NCI-H187 (cell line): Measurements from ENCODE around the gene SESN3.
"Not testable (repeated sequence)": the region's sequence is repeated elsewhere in the genome, so short reads cannot be mapped to it uniquely, and the experiment has no call there.

Source experiments
- DNase-seq, 2 experiments: peaks; one replicate each; lab custom pipeline; 2025; lab: John Stamatoyannopoulos, UW

Gene SESN3

DNA sequence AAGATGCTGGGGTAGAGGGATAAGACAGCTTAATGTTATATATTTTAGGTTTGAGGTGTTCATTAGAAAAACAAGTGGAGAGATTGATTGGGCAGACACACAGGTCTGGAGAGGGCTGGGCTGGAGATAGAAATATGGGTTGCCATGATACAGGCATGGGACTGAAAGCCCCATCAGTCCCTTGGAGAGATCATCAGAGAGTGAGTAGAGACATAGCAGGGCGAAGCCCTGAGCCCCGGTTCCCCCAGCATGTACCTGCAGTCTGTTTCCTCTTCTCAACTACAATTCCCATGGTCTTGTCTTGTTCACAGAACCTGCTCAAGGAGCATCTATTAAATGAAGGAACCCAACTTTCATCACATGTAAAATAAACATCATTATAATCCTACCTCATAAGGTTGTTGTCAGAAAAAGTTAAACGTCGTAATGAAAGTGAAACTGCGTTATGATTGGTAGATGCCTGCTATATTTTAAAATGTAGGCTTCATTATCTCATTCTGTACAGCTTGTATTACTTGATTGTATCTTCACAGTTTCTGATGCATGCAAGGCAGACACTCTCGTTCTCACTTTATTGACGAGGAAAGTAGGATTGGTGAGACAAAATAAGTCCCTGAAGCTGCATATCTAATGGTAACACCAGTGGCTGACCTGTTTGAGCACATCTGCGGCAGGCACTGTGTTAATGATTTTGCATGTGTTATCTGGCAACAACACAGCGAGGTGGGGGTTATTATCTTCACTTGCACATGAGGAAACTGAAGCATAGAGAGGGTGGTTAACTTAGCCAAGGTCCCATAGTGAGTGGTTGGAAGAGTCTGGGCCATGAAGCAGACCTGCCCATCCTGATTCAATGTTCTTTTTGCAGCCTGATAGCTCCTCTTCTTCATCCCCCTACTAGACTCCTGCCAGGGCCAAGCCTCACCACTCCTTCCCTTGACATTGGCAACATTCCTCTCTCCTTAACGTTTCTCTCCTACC lies 77.8 kb downstream of the SESN3 start:
- no peak for DNase-seq

DNA sequence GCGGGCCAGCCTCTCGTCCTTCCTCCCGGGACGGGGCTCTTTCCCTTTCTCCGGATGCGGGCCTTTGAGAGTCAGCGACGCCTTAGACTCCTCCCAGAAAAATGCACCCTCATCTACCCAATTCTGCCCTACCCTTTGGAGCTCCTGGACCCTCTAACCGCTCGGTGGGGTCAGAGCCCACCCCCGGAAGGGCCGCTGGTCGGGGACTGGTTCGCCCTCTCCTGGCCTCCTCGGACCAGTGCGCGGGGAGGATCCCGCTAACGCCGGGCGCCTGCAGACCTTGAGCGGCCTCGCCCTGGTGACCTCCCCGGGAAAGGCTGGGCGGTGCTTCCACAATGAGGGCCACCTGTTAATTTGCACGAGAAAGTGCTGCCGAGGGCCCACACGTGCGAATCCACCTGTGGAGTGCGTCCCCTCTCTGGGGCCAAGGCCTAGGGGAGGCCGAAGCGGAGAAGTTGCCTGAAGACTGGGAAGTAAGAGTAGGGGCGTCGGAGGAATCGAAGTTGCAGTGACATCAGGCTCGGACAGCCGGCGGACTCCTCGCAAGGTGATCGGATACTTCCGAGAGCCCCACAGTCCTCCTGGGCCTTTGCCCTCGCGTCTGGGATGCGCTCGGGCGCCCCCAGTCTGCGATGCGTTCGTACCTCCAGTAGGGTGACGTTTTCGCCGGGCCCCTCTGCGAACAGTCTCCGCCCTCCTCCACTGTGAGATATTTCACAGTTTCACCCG lies 79.9 kb downstream of the SESN3 start:
- DNase-seq = peak; percentile 62 to 78

- no peak for DNase-seq
Measured at GRCh38 chr11:95149651-95150364, 81.2 kb downstream of the SESN3 start.

- no peak for DNase-seq
Measured at GRCh38 chr11:95148938-95149337, 82.1 kb downstream of the SESN3 start.

DNA sequence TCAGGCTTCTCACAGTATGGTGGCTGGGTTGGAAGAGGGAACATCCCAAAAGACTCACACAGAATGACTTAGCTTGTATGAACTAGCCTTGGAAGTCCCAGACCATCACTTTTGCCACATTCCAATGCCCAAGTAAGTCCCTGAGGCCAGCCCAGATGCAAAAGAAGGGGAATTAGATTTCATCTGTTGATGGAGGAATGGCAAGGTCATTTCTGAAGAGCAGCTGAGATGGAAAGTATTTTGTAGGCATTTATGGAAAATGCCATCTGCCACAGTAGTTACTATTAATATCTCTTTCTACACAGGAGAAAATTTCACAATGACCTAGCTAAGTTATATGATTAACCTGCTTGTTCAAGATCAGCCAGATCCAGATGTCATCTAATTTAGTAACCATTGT lies 82.6 kb downstream of the SESN3 start:
- no peak for DNase-seq

DNA sequence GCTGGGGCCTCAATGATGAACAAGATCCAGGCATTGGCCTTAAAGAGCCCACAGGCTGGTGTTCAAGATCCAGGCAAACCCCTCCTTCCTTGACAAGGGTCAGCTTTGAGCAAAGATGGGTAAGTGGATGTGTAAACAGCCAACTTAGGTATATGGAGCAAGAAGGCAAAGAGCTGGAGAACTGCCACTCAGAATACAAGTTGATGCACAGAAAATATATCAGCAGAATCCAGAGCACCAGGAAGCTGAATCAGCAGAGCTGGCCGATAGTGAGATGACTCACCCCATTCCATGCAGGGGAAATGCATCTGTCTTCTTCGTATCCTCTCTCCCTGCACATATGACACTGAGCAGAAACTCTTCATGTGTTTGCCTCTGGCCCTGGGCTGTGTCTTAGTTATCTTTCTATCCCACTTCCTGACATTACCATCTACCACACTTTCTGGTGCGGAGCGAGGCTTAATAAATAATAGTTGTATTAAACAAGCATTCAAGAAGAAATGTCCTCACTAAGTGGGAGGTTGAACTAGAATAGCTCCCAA lies 83.6 kb downstream of the SESN3 start:
- DNase-seq = no peak

DNA sequence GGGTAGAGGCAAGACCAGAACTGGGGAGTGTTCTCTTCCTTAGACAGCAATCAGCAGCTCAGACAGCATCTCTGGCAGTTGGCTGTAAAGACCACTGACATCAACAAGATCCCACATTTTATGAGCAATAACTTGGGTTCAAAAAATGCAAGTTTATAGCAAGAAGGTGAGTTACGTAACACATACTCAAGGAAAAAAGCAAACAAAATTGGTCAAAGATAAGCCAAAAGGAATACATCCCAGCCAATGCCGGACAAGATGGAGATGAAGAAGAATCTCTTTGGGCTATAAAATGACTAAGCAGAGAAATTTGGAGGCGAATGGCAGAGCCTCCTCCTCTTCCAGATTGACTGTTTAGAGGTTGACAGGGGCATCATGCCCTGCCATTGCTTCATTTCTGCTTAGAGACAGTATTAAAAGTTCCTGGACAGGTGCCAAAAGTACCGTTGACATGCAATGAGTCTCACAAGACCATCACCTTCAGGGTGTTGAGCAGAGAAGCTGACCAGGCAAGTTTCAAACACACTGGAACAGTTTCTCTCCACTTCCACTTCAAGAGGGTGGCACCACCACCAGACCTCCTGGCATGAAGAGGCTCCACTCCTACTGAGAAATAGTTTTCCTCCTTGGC lies 85.5 kb downstream of the SESN3 start:
- DNase-seq = no peak

- no peak for DNase-seq
Measured at GRCh38 chr11:95144313-95145235, 86.4 kb downstream of the SESN3 start.

- no peak for DNase-seq
Measured at GRCh38 chr11:95143106-95143681, 87.8 kb downstream of the SESN3 start.

GRCh38 chr11:95142431-95142830 lies 88.6 kb downstream of the SESN3 start:
- DNase-seq = no peak

- DNase-seq = no peak
Measured at GRCh38 chr11:95140397-95141033, 90.5 kb downstream of the SESN3 start.

DNA sequence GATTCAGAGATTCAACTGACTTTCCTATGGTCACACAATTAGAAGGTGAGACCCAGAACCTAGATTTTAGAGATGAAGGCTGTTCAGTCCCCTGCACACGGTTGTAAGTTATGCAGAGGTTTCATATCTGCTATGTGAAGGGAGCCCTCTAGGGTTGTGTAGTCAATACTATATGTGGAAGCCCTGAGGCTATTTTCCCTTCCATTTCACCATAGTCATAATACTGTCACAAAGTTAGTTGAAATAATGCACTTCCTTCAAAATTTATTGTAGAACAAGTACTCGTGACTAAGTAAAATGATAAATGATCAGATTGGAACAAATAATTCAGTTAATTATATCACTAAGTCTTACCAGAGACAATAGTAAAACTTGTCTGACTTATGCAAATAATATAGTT lies 92.6 kb downstream of the SESN3 start:
- no peak for DNase-seq

DNA sequence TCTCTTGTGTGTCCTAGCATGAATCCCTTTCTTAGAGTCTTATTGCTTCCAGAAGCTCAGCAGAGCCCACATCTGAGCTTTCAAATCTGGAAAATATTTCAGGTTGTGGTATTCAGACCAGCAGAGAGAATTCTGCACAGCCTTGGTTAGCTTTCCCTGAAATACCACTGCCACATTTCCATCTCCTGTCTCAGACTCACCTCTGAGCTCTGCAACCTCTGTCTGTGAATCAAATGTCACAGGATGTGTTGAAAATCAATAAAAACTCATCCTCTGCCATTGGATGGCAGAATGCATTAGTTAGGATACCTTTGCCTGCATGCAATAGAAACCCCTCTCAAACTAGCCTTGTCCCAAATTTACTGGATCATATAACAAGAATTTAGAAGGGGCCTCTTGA lies 93.7 kb downstream of the SESN3 start:
- DNase-seq = no peak

DNA sequence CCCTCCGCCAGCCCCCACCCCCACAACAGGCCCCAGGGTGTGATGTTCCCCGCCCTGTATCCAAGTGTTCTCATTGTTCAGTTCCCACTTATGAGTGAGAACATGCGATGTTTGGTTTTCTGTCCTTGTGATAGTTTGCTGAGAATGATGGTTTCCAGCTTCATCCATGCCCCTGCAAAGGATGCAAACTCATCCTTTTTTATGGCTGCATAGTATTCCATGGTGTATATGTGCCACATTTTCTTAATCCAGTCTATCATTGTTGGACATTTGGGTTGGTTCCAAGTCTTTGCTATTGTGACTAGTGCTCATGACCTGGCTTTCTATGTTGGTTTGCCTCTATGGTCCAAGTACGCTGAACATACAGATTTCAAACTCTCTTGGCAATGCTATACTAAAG lies 94.3 kb downstream of the SESN3 start:
- not testable (repeated sequence) for DNase-seq

- DNase-seq = no peak
Measured at GRCh38 chr11:95135880-95136279, 95.1 kb downstream of the SESN3 start.

DNA sequence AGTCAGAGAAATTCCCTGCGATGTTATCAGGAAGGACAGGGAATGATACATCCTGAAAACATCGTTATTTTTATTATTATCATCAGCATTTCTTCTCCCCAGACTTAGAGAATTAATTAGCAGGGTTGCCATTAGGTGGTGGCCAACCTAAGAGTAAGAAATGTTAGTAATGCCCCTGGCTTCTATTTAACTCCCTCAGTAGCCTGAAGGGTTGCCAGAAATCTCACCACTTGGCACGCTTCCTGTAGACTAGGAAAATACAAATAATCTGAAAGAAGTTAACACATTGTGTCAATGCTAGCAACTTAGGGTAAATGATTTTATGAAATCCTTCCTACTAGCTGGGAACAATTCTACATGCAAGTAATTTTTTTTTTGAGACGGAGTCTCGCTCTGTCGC lies 95.8 kb downstream of the SESN3 start:
- DNase-seq = no peak

DNA sequence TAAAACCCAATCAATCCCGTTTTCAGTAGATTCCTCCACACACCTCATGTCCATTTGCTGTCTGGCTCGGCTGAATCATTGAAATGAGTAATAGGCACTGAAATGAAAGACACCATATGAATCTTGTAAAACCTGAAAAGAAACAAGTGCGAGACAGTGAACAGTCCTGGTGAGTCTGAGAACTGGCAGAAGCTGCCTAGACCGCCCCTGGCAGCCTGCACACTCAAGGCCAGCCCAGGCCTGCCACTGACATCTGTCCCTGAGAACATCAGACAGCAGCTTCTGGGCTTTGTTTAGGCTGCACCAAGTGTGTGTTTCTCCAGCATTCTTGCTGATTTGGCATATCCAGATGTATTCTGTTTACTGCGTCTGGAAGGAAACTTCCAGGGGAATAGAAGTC lies 96.5 kb downstream of the SESN3 start:
- no peak for DNase-seq

DNA sequence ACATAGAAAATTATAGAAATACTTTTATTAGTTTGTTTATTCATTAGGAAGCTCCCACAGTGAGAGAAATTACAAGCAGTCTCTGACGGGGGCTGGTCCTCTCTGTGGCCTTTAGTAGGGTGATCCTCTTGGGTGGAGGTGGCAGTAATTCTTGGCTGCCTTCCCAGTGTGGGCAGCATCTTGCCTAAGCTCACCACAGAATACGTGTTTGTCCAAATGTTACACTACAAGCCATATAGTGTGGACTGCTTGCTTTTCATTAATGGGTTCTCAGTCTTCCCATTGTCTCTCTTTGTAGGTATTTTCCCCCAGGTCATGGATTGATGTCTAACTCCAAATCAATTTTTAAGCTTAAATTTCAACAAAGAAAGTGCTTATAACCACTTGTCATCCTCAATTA lies 98.0 kb downstream of the SESN3 start:
- DNase-seq = no peak

DNA sequence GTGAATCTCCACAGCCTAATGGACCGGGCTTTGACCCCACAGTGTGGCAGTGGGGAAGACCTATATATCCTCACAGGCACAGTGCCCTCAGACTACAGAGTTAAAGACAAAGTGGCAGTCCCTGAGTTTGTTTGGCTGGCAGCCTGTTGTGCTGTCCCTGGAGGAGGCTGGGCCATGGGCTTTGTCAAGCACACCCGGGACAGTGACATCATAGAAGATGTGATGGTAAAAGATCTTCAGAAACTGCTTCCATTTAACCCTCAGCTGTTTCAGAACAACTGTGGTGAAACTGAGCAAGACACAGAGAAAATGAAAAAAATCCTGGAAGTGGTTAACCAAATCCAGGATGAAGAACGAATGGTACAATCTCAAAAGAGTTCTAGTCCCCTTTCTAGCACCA lies 102.4 kb downstream of the SESN3 start:
- DNase-seq = no peak

GRCh38 chr11:95123556-95123955 lies 107.4 kb downstream of the SESN3 start:
- no peak for DNase-seq
